DMS114 treated with DMSO at 0.1 percent for 48 hours (cell line): ENCODE measurements around the gene IL36RN.
"Not testable (repeated sequence)": the region's sequence is repeated elsewhere in the genome, so short reads cannot be mapped to it uniquely, and the experiment has no call there.

Experiments used
- DNase-seq: peaks from one replicate; lab custom pipeline; 2025; ENCODE audit not compliant: unreplicated experiment; lab: John Stamatoyannopoulos, UW

The IL36RN gene

DNA sequence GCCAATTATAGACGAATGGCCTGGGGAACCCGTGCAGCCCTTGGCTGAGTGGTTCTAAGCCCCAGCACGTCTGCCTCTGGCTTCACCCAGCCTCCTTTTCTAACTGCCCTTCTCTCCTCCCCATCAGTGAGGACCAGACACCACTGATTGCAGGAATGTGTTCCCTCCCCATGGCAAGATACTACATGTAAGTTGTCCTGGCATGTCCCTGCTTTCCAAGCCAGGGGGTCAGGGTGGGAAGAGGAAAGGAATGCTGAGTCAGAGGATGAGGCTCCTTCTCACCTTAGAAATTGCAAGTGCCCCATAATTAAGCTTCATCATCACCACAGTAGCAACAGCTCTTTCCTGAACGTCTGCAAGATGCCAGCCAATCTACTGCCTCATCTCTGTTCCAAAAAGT, 13.6 kb downstream of the IL36RN start:
- DNase-seq: no peak

- DNase-seq: no peak
Measured at GRCh38 chr2:113073325-113073834, 14.4 kb downstream of the IL36RN start.

DNA sequence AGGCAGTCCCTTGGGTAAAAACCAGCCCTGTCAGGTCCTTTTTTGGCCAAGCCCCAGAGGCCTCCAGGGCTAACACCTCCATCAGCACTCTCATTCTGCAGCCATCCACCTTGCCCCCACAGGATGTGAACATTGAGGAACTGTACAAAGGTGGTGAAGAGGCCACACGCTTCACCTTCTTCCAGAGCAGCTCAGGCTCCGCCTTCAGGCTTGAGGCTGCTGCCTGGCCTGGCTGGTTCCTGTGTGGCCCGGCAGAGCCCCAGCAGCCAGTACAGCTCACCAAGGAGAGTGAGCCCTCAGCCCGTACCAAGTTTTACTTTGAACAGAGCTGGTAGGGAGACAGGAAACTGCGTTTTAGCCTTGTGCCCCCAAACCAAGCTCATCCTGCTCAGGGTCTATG, 16.0 kb downstream of the IL36RN start:
- no peak for DNase-seq

DNA sequence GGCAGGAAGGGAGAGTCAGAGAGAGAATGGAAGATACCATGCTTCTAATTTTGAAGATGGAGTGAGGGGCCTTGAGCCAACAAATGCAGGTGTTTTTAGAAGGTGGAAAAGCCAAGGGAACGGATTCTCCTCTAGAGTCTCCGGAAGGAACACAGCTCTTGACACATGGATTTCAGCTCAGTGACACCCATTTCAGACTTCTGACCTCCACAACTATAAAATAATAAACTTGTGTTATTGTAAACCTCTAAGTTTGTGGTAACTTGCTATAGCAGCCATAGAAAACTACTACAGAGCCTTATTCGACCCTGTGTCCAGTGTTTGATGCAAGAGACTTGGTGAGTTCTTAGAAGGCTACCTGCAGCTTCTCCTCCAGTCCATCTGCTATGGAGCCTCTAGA, 16.6 kb downstream of the IL36RN start:
- DNase-seq: no peak

DNA sequence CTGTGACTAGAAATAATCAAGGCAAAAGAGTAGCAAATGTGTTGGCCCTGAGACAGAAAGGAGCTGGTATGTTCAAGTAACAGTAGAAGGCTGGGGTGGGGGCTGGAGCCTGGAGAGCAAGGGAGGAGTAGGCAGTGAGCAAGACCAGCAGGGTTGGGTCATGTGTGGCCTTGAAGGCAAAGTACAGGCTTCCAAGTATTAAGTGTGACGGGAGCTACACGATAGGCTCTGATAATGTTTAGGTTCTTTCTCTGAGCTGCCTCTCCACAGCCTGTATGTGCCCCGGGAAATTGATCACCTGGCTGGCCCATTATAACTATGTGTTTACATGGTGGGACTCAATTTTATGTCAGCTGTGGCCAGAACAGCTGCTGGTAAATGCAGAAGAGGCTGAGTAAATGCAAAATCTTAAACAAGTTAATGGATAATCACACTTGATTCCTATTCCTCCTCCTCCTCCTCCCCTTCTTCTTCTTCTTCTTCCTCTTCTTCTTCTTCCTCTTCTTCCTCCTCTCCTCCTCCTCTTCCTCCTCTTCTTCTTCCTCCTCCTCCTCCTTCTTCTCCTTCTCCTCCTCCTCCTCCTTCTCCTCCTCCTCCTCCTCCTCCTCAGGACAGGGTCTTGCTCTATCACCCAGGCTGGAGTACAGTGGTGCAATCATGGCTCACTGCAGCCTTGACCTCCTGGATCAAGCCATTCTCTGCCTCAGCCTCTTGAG, 18.1 kb downstream of the IL36RN start:
- DNase-seq: no peak

DNA sequence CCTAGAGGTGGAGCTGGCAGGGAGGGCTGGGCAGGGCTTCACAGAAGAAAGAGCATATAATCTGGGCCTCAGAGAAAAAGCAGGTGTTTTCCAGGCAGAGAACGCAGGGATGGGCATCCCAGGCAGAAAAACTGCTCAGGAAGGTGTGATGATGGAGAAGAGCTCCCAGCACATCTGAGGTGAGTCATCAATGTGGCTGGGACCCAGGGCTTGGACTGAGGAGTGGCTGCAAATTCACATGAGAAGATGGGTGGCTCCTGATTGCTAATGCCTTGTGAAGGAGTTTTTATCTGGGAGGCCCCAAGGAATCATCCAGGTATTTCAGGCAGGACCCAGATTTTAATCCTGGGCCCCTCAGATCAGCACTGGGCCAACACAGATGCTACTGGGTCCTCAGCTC, 18.9 kb downstream of the IL36RN start:
- no peak for DNase-seq

- no peak for DNase-seq
Measured at GRCh38 chr2:113078350-113078839, 19.4 kb downstream of the IL36RN start.

DNA sequence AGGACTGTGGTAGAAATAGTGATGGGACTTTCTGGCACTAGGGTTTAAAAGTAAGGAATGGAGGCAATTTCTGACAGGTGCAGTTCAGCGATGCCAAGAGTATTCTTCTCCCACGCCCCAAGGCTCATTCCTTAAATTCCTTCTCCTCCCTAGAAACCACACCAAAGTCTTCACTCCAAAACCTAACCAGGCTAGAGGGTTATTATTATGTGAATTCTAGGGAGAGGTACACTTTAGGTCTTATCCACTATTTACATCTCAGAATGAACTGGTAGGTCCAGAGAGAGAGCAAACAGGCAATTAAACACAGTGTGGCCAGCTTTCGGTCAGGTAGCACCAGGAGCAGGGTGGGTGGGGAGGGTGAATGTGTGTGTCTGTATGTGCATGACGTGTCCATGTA, 20.1 kb downstream of the IL36RN start:
- no peak for DNase-seq

DNA sequence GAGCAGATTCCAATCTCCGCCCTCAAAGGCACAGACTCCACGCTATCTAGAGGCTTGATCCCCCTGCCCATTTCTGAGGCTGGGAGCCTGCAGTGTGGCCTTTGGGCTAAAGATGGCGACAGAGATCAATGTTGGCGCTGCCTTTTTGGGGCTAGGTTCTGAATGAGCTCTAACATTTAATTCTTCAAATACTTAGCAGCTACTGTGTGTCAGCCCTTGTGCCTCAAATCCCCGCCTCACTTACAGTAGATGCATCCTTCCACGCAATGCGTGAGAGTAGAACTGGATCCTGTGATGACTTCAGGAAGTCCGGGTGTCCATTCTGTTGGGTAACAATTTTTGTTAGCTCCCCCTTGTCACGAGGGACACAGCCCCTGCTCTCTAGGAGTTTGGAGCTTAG, 21.1 kb downstream of the IL36RN start:
- no peak for DNase-seq

GRCh38 chr2:113081488-113082210, 22.7 kb downstream of the IL36RN start:
- DNase-seq: no peak

DNA sequence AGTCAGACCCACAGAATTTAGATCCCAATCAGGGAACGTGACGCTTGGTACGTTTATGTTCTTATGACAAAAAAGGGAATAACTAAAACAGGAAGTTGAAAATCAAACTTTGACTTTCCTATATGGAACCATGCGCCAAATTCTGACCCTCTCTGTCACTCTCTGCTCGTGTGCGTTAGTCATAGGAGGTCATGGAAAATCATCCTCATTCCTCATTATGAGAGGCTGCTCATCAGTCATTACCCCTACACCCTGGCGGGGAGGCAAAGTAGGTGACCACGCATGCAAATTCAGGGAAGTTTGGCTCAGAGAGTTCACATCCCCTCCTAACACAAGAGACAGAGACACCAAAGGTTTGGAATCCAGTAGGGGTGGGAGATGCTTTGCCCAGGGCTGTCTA, 24.3 kb downstream of the IL36RN start:
- no peak for DNase-seq

- DNase-seq: no peak
Measured at GRCh38 chr2:113084249-113085000, 25.4 kb downstream of the IL36RN start.

DNA sequence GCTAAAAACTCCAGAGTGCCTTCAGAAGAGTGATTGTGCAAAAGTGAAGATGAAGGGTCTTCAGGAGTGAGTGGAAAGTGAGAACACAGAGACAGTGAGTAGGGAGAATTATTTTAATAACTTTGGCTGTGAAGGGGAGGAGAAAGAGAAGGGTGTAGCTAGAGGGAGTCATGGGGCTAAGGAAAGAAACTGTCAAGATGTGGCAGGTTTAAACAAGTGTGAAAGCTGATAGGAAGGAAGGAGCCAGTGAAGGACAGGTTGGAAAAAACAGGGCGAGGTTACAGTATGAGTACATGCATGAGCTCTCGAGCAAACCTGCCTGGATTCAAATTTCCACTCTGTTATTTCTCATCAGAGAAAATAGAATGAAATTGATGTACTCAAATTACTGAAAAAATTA, 26.5 kb downstream of the IL36RN start:
- DNase-seq: no peak

DNA sequence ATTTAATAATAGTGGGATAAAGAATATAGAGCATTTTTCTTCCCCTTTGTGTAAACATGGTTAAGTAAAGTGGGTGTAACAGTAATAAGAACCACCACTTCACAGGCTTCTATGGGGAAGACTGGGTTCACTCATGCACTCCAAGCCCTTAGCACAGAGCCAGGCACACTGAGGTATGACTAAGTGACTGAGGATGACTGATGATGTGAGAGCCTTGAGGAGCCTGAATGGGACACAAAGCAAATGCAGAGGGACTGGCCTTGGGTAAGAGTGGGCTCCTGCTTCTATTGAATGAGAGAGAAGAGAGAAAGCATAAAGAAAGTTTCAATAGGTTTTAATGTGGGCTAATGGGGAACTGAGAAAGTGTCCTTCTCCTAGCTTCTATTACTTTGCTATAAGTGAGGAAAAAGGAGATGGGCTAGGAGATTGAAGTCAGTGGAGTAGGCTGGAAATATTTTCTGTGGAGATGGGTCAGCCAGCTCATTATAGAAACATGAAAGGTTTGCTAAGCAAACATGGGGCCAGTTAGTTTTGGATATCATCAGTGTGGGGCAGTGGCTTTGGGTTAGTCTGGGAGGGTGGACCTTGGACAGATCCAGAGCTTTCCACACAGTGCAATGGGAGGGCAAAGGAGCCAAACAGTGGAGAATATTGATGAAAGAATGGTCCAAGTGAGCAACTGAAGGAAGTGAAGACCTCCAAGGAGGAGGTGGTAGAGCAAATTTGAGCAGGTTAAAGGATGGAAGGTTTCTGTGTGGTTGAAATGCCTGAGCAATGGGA, 29.4 kb downstream of the IL36RN start:
- DNase-seq: no peak

DNA sequence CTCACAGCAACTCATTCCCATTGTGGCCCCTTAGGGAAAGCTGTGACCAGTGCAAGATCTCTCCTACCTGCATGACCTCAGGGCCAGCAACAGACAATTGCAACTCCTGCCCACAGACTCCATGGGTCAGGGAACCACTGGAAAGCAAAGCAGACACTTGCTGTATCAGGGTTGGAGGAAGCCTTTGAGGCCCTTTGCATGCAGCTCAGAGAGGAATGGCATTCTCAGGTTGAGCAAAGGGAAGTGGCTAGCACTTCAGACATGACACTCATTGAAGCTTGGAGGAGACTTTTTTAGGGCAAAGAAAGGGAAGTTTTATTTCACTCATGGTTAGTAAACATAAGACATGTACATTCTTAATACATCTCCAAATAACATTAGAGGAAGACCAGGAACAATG, 30.9 kb downstream of the IL36RN start:
- no peak for DNase-seq

DNA sequence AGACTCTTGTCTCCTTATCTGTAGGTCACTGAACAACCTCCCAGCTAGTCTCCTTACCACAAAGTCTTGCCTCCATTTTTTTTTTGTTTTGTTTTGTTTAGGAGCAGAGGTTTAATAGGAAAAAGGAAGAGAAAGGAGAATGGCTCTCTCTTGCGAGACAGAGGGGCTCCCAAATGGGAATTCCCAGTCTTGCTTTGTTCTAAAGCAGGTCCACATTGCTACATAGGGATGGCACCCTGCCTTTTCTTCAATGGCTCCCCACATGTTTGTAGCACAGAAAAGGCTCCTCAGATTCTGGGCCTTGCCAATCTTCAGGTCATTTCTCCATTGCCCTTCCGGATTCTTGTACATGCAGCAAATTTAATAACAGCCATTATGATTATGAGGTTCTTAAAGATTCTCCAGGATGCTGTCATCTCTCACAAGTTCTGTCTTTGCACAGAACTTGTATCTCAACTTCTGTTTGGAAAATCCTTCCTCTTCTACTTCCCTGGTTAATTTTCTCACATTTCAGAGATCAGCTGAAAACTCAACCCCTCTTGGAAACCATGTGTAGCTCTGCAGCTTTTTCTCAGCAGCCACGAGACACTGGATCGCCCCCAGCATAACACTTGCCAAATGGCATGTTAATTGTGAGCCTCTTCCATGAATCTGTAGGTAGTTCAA, 32.4 kb downstream of the IL36RN start:
- DNase-seq: no peak

DNA sequence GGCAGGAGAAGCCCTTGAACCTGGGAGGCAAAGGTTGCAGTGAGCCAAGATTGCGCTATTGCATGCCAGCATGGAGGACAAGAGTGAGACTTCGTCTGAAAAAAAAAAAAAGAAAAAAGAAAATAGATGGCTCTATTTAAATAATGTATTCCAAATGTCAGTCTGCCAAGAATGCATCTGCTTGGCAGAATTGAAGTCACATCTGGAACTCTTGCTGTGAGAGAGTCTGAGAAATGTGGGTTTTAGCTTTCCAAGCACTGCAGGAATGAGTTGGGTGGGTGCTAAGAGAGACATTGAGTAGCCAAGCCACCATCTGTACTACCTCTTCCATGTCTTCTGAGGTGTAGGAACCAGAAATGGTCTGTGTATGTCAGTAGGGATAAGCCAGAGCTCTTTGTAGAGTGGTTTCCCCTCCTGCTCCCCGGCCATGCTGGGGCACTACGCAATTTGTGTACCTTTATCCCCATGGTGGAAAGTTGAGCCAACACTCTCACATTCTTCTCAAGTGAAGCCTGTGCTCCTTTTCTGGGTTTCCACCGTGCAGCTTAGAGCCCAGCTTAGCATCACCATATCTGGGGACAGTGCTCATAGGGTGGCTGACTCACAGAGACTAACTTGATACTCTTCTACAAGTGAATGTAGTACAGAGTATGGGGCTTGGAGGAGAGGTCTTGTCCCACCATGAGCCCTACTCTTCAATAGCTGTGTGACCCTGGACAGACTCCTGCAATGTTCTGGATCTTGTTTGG, 34.0 kb downstream of the IL36RN start:
- DNase-seq: no peak

GRCh38 chr2:113093613-113093977, 34.6 kb downstream of the IL36RN start:
- DNase-seq: no peak

GRCh38 chr2:113096306-113096705, 37.3 kb downstream of the IL36RN start:
- DNase-seq: not testable (repeated sequence)
